Right lobe of liver (tissue), 6 donors: ENCODE measurements around the gene SLC22A23. TPM values are rescaled to one million over a fixed set of nuclear protein-coding genes. Genes with fewer than 3 reads are reported as not detected.

Experiments used
- ATAC-seq, 4 donors: fragments of 200-7000 bp; cut with Tn5 transposase; one replicate each; pipeline ENCODE4 v1.9.1; 2020; ENCODE audit warnings: mild to moderate bottlenecking in 4 of 4, moderate library complexity in 4 of 4
- DNase-seq, 3 donors: peaks; one replicate each; pipeline ENCODE4 v3.0.0-alpha.2; 2020
- H3K27ac ChIP-seq, 3 donors: fragments of 200-600 bp; one replicate each; pipeline ENCODE4 v1.8.0; 2022
- H3K27me3 ChIP-seq, 2 donors: fragments of 200-600 bp; one replicate each; pipeline ENCODE4 v1.8.0; 2022
- H3K36me3 ChIP-seq, 4 donors: fragments of 200-600 bp; sonication (generic) in 1 of 4; one replicate each; pipeline versions ENCODE4 v1.5.1 to v1.8.0; 2017 to 2022; ENCODE audit warnings: control low read depth in 1 of 4
- H3K4me1 ChIP-seq, 4 donors: fragments of 200-600 bp; sonication (generic) in 1 of 4; one replicate each; pipeline versions ENCODE4 v1.5.1 to v1.8.0; 2017 to 2022; ENCODE audit warnings: control low read depth in 1 of 4
- H3K4me3 ChIP-seq, 3 donors: fragments of 200-600 bp; one replicate each; pipeline ENCODE4 v1.8.0; 2022
- H3K9me3 ChIP-seq, 4 donors: fragments of 200-600 bp; sonication (generic) in 1 of 4; one replicate each; pipeline versions ENCODE4 v1.5.1 to v1.8.0; 2017 to 2022; ENCODE audit warnings: control low read depth in 1 of 4
- CTCF ChIP-seq, 4 donors: fragments of 200-600 bp in 3 of 4; fragments of 450-650 bp in 1 of 4; IDR thresholded peaks; one replicate each; pipeline versions ENCODE4 v1.5.1 to v1.8.0; 2016 to 2022; ENCODE audit warnings: antibody characterized with exemption in 4 of 4, mild to moderate bottlenecking in 2 of 4
- POLR2A ChIP-seq: fragments of 450-650 bp; IDR thresholded peaks from one replicate; pipeline ENCODE4 v1.6.1; 2017; ENCODE audit warnings: antibody characterized with exemption, mild to moderate bottlenecking
- WGBS: methylation state at CpG from one replicate; pipeline ENCODE4 v1.1.6; 2018; ENCODE audit warnings: low coverage, low lambda C conversion rate; ENCODE audit not compliant: insufficient coverage; ENCODE audit errors: missing lambda C conversion rate; 5-methylcytosine and 5-hydroxymethylcytosine counted together
- intact Hi-C, 2 donors: fragments of 100-400 bp; cut with DNase I; formaldehyde crosslinking; loops; one replicate each; pipeline versions ENCODE4 v1.11.2 to v1.14.1; 2022
- total RNA-seq, 6 experiments: library from RNA; depleted of rRNA in 2 of 6; stranded (reverse); fragments of >200 nt in 2 of 6; fragmentation: NEBNext Ultra II Directional in 3 of 6; extraction: Animal tissue kit (Norgen Biotek cat#: 25700) in 3 of 6; gene quantifications; one replicate each; pipeline versions ENCODE4 v1.1.0 to v1.2.4, GENCODE V29; 2016 to 2023
- donor health status: DM: no; HTN: yes; CAD: no.
- donor health status: DM: no; HTN: no; CAD: no.
- donor health status: DM: no; HTN: no; CAD: no.
- donor health status: DM: no; HTN: yes; CAD: no.
- donor health status: DM: no; HTN: yes; CAD: no.

SLC22A23 gene
- total RNA-seq, 6 experiments from 2014 or later, result 11.7 to 27.6 (median 16.3) TPM

GRCh38 chr6:3220366-3220765 lies 236.5 kb downstream of the SLC22A23 start:
- no peak overlapping the region for H3K27ac ChIP-seq
- H3K9me3 ChIP-seq, result no peaks in the 10 kb centered on the region
- ATAC-seq (no peak), DNase-seq (no peak)
- no peak overlapping the region for H3K4me3 ChIP-seq
- intact Hi-C loops, result no loop called here
- 88% methylated on average over 2 of the region's 2 CpGs for whole genome bisulfite sequencing
- TF ChIP-seq POLR2A (no peak), CTCF (IDR thresholded peaks at IDR 0.05) (no peak)
- no peaks in the 10 kb centered on the region for H3K36me3 ChIP-seq
- H3K27me3 ChIP-seq, result no peaks in the 10 kb centered on the region
- no peaks in the 10 kb centered on the region for H3K4me1 ChIP-seq

Other genes starting within 250 kb of the SLC22A23 start
- 1 to 10 TPM; 1.0 to 3.9 (median 2.5) TPM for gene TUBB2B, start 229.4 kb downstream of the SLC22A23 start, total RNA-seq
- gene PSMG4, start 198.1 kb downstream of the SLC22A23 start, total RNA-seq, result 10 to 100 TPM in 5 of 6 experiments, 1 to 10 TPM in 1; 9.4 to 15.4 (median 11.0) TPM